Measurements from ENCODE around the gene CAMKK1. TPM values are rescaled to one million over a fixed set of nuclear protein-coding genes. Genes with fewer than 3 reads are reported as not detected.
A peak's percentile ranks its signal among the peaks of the same experiment; 100 is the strongest.

Gene CAMKK1
- total and polyA plus RNA-seq, 9 donors = 2.8 to 15.1 (median 7.1) TPM

- TF ChIP-seq EP300 (IDR thresholded peaks at IDR 0.05) (no peak), POLR2A (IDR thresholded peaks at IDR 0.05) (no peak)
- no peak for DNase-seq
- intact Hi-C loops (cut with DNase I) = no loop called here
- Histone ChIP-seq H3K27me3 (no peaks in the 10 kb centered on the region), H3K27ac (no peak overlapping the region), H3K36me3 (no peaks in the 10 kb centered on the region), H3K4me3 (no peak overlapping the region), H3K4me1 (ENCODE audit: insufficient read depth) (peaks cover 2% of the 10 kb centered on the region), H3K9me3 (no peaks in the 10 kb centered on the region)
- 89 to 92% (median 90%) methylated on average over 12 of the region's 12 CpGs for WGBS, 3 donors
Observed at GRCh38 chr17:3817851-3818605, 74.8 kb downstream of the CAMKK1 start.

- Histone ChIP-seq H3K36me3 (no peaks in the 10 kb centered on the region), H3K4me1 (ENCODE audit: insufficient read depth) (peaks cover 6% of the 10 kb centered on the region), H3K27ac (no peak overlapping the region), H3K9me3 (no peaks in the 10 kb centered on the region), H3K27me3 (no peaks in the 10 kb centered on the region), H3K4me3 (no peak overlapping the region)
- intact Hi-C loops (cut with DNase I) = no loop called here
- no peak for DNase-seq
- 75 to 83% (median 76%) methylated on average over 7 of the region's 7 CpGs for WGBS, 3 donors
- TF ChIP-seq POLR2A (IDR thresholded peaks at IDR 0.05) (no peak), CTCF (IDR thresholded peaks at IDR 0.05) (no peak), EP300 (IDR thresholded peaks at IDR 0.05) (no peak)
Observed at GRCh38 chr17:3815925-3816324, 76.9 kb downstream of the CAMKK1 start.

- Histone ChIP-seq H3K4me3 (no peak overlapping the region), H3K27ac (no peak overlapping the region), H3K36me3 (no peaks in the 10 kb centered on the region), H3K4me1 (ENCODE audit: insufficient read depth) (peaks cover 8% of the 10 kb centered on the region), H3K9me3 (no peaks in the 10 kb centered on the region), H3K27me3 (no peaks in the 10 kb centered on the region)
- no peak for DNase-seq
- WGBS, 3 donors = 83 to 91% (median 83%) methylated on average over 6 of the region's 6 CpGs
- no peak for TF ChIP-seq POLR2A (IDR thresholded peaks at IDR 0.05)
- TF ChIP-seq CTCF (IDR thresholded peaks at IDR 0.05) = no peak
- no peak for TF ChIP-seq EP300 (IDR thresholded peaks at IDR 0.05)
- intact Hi-C loops (cut with DNase I) = no loop called here
Observed at GRCh38 chr17:3815122-3815521, 77.7 kb downstream of the CAMKK1 start.

GRCh38 chr17:3814361-3814760 lies 78.5 kb downstream of the CAMKK1 start:
- intact Hi-C loops (cut with DNase I) = no loop called here
- no peak overlapping the region for H3K4me3 ChIP-seq
- no peak for DNase-seq
- no peak overlapping the region for H3K27ac ChIP-seq
- TF ChIP-seq POLR2A (IDR thresholded peaks at IDR 0.05) (no peak), EP300 (IDR thresholded peaks at IDR 0.05) (no peak), CTCF (IDR thresholded peaks at IDR 0.05) (no peak)
- H3K4me1 ChIP-seq (ENCODE audit: insufficient read depth) = peaks cover 8% of the 10 kb centered on the region
- WGBS, 3 donors = 92 to 93% (median 93%) methylated on average over 13 of the region's 13 CpGs
- H3K27me3 ChIP-seq = no peaks in the 10 kb centered on the region
- no peaks in the 10 kb centered on the region for H3K9me3 ChIP-seq
- H3K36me3 ChIP-seq = no peaks in the 10 kb centered on the region

GRCh38 chr17:3813171-3813570 lies 79.7 kb downstream of the CAMKK1 start:
- no peak for DNase-seq
- Histone ChIP-seq H3K9me3 (no peaks in the 10 kb centered on the region), H3K36me3 (no peaks in the 10 kb centered on the region), H3K27ac (peak overlapping the region in 1 of 2 donors; percentile 76), H3K27me3 (no peaks in the 10 kb centered on the region), H3K4me1 (ENCODE audit: insufficient read depth) (peaks cover 8% of the 10 kb centered on the region), H3K4me3 (no peak overlapping the region)
- intact Hi-C loops (cut with DNase I) = no loop called here
- 69 to 88% (median 72%) methylated on average over 15 of the region's 15 CpGs for WGBS, 3 donors
- TF ChIP-seq CTCF (IDR thresholded peaks at IDR 0.05) (no peak), EP300 (IDR thresholded peaks at IDR 0.05) (no peak), POLR2A (IDR thresholded peaks at IDR 0.05) (no peak)

Measured in ovary (tissue), 9 donors.